Peyer's patch (tissue), 4 donors: ENCODE results near the gene GNG12.

Experiments used
- POLR2A ChIP-seq, 2 donors: fragments of 450-650 bp; IDR thresholded peaks; one replicate each; pipeline ENCODE4 v1.5.1; 2017; ENCODE audit warnings: antibody characterized with exemption in 2 of 2, mild to moderate bottlenecking in 2 of 2, moderate library complexity in 2 of 2
- TF ChIP-seq, protein P1 (sequence below), 6 experiments: fragments of 450-650 bp in 4 of 6; fragments of 200-600 bp in 2 of 6; sonication (generic) in 1 of 6; IDR thresholded peaks; one replicate each; pipeline ENCODE4 v1.5.1; 2017 to 2019; ENCODE audit warnings: antibody characterized with exemption in 6 of 6, mild to moderate bottlenecking in 3 of 6, moderate library complexity in 1 of 6

DNA sequence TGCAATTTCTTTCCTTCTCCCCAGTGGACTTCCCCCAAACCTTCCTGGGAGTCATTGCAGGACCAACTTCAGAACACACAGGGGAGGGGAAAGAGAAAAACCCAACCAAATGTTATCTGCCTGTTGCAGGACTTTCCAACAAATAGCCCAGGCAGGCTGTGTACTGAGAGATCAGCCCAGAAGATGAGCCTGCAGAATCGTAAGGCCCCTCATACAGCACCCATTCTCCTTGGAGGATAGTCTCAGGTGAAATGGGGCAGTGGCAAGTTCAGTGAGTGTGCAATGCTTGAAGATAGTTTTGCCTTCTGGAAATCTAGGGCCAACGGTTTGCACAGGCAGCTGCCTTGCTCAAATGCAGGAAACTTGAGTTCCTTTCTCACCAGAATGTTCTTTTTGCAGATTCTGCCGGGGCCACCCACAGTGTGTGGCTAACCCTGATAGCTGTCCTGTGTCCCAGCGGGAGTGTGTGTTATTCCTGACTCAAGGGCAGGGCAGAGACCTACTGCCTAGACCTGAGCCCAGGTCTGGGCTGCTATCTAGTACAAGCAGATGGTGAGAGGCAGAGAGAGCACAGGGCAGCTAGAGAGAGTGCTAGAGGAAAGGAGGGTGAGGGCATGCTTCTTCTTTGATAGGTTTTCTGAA, 99.5 kb downstream of the GNG12 start:
- TF ChIP-seq, protein P1, sequence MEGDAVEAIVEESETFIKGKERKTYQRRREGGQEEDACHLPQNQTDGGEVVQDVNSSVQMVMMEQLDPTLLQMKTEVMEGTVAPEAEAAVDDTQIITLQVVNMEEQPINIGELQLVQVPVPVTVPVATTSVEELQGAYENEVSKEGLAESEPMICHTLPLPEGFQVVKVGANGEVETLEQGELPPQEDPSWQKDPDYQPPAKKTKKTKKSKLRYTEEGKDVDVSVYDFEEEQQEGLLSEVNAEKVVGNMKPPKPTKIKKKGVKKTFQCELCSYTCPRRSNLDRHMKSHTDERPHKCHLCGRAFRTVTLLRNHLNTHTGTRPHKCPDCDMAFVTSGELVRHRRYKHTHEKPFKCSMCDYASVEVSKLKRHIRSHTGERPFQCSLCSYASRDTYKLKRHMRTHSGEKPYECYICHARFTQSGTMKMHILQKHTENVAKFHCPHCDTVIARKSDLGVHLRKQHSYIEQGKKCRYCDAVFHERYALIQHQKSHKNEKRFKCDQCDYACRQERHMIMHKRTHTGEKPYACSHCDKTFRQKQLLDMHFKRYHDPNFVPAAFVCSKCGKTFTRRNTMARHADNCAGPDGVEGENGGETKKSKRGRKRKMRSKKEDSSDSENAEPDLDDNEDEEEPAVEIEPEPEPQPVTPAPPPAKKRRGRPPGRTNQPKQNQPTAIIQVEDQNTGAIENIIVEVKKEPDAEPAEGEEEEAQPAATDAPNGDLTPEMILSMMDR (IDR thresholded peaks at IDR 0.05): no peak
- TF ChIP-seq POLR2A (IDR thresholded peaks at IDR 0.05): no peak
